Stromal cell of bone marrow (primary cell): ENCODE data around the gene NUTF2.
"Not testable (repeated sequence)": the region's sequence is repeated elsewhere in the genome, so short reads cannot be mapped to it uniquely, and the experiment has no call there.

Experiments
- DNase-seq: peaks from one replicate; pipeline ENCODE4 v3.0.0-alpha.2; 2012; ENCODE audit warnings: low read depth

NUTF2 gene

DNA sequence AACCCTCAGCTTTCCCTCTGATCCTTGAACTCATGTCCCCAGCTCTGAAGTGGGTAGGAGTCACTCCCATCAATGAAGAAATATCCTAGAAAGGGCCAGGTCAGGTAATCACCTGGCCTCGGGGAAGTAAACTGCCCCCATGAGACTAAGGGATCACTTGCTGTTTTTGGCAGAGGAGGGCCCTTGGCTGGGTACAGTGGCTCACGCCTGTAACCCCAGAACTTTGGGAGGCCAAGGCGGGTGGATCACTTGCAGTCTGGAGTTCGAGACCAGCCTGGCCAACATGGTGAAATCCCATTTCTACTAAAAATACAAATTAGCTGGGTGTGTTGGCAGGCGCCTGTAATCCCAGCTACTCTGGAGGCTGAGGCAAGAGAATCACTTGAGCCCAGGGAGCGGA lies 17.3 kb downstream of the NUTF2 start:
- not testable (repeated sequence) for DNase-seq

DNA sequence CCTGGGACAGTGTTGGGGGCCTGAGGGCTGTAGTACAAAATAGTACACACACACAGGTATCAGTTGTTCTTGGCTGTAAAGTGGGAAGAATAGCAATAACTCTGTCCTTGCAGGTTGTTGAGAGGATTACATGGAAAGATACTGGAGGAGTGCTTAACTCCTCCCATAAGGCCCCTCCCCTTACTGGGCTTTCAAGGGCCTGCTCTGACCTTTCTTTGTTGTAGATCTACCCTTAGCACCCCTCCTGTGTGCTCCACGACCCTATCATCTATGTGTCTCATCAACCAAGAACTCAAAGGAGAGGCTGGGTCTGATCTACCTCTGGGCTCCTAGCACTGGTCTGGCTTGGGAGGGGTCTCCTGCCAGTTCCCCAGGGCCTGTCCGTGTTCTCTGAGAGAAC lies 17.9 kb downstream of the NUTF2 start:
- DNase-seq = no peak

DNA sequence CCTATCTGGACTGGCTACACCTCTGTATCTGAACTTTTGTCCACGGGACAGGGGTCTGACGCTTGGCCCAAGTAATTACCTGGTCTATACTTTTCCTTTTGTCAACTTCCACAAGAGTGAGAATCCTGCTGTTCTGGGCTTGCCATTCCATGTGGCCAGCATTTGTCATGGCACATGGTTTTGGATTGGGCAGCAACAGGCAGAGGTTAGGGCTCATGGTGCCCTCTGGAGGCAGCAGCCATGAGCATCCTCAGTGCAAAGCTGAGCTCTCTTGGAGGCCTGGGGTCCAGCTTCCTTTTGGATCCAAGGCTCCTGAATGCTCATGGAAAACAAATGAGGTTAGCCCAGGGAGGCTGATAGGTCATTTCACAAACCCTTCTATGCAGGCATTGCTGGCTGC lies 18.6 kb downstream of the NUTF2 start:
- no peak for DNase-seq

DNA sequence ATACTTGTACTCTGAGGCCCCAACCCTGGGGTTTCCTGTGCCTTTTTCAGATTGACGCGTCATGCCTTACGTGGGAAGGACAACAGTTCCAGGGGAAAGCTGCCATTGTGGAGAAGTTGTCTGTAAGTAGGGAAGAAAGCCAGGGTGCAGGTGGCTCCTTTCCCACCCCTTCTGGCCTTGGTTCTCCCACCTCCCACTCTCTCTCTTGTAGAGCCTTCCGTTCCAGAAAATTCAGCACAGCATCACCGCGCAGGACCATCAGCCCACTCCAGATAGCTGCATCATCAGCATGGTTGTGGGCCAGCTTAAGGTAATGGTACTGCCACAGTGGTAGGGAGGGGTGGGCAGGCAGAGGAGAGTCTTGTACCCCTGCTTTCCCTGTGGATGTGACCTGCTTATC lies 21.6 kb downstream of the NUTF2 start:
- DNase-seq = no peak

DNA sequence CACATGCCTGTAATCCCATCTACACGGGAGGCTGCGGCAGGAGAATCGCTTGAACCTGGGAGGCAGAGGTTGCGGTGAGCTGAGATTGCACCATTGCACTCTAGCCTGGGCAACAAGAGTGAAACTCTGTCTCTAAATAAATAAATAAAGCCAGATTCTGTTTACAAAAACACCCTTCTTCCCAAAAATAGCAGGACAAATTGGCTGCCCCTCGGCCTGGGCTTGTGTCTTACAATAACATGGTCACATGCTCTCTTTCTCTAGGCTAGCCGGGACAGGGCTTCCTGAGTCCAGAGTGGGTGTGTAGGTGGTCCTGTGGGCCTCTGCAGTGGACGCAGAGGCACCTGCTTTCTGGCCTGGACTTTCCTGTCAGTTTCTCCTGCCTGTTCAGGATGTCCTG lies 22.9 kb downstream of the NUTF2 start:
- DNase-seq = no peak

DNA sequence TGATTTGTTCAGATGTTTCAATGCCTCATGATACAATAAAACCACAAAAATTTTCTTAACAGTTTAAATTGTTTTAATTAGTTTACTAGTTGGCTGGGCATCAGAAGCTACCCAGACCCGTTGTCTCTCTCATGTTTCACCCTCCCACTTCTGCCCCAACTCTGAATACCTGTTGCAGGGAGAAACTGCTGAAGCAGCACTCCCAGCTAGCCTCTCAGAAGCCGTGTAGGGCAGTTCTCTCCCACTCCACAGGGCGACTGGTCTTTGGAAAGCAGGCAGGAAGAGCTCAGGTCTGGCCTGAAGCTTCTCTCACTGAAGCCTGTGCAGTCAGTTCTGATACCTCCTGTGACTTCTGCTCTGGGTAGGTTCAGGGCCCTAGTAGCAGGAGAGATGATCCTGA lies 24.5 kb downstream of the NUTF2 start:
- DNase-seq = no peak

DNA sequence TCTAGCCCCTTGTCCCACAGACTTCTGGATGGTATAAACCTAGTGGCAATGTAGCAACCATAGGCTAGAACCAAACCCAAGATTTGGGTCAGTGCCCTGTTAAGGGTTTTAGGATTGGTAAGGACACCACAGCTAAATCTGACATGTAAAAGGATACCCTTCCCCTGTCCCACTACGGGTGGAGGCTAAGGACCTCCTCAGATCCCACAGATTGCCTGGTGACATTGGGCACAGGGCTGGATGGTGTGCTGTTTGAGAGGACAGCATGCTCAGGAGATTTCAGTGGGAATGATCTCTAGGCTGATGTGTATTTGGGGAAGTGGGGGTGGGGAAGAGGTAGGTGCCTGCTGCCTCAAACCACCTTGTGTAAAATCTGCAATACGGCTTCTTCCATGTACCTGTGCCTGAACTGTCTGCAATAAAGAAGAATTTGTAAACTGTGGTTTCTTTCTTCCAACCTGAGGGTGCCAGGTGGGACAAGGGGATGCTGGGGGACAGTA lies 25.4 kb downstream of the NUTF2 start:
- DNase-seq = no peak

DNA sequence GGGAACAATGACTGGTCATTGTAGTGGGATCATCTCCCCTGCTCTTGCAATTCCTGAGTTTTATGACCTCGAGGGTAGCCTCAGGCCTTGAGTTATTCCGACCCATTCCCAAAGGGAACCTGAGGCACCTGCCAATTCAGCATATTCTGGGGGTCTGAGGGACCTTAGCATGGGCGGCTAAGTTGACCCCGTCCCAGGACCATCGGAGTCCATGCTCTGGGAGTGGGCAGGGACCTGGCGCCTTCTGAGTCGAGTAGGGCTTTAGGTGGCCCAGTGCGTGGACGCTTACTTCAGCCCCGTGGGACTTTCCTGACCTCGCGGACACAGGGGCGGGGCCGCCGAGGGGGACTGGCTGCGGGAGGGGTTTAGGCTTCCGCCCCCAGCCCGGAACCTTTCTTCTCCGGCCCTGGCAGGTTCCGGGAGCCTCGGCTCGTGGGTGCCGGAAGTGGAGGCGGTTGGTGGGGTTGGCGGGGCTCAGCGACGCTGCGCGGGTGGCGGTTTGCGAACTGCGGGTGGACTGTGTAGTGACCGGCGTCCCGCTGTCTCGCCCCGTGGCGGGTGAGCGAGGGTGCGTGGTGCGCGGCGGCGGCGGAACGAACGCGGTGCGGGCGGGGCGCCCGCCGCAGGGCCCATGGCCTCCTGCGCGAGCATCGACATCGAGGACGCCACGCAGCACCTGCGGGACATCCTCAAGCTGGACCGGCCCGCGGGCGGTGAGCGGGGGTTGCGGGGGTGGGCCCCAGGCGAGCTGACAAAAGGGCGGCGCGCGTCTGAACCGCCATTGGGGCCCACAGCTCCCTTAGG lies 26.1 kb downstream of the NUTF2 start, which contains the start of gene EDC4:
TSS of gene EDC4 (plus strand) at position 422 of the 804 bp plus-strand sequence. CDS start at position 632, 210 bp downstream.
- DNase-seq = peak; percentile 59

DNA sequence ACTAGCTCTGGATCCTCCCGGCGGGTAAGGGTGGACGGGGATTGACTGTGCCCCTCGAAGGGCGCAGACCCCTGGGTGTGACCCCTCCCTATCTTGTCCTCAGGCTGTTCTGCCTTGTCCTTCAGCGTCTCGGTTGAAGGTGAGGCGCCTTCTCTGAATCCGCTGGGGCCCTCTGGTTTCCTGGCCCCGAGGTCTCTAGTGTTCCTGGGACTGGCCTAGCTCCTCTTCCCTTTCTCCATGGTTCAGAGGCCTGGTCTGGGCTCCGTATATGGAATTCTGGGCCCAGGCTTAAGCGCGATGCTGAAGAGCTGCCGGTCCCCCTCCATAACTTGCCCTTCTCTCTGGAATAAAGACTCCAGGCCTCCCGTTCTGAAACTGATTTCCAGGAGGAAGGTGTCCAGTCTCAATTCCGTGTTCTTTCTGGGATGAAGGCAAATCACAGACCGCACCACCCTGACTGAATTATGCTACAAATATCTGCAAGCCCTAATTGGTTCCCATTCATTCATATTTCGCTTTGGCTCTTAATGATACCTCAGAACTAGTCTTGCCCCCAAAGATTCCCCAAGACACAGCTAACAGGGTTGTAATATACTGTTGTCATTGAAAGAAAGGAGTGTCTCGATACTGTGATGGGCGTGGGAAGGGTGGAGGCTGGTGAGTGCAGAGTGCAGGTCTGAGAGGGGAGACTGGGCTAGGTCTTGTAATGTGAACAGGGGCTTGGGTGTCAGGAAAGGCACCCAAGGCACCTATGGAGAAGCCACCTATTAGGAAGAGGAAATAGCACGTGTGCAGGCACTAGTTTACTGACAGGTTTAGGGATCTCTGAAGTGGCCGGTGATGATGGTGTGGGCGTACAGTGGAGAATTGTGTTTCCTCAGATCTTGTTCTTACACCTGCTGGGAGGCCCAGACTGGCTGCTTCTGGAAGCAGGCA lies 27.0 kb downstream of the NUTF2 start:
- no peak for DNase-seq

DNA sequence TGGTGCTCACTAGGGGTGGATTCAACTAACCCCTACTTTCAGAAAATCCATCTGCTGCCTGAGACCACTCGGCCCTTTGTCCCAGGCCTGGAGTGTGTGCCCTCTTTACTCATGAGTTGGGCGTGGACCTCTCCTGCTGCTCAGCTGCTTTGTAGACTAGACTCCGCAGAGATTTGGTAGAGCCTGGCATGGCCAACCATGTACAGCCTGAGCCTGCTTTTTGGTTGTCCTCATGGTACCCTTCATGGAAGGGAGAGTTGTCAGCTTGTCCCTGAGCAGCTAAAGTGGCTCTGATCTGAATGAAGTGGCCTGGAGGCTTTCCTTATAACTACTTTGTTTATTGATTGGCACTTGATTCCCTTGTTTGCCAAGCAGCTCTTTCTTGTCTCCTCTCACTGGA lies 27.6 kb downstream of the NUTF2 start:
- no peak for DNase-seq

DNA sequence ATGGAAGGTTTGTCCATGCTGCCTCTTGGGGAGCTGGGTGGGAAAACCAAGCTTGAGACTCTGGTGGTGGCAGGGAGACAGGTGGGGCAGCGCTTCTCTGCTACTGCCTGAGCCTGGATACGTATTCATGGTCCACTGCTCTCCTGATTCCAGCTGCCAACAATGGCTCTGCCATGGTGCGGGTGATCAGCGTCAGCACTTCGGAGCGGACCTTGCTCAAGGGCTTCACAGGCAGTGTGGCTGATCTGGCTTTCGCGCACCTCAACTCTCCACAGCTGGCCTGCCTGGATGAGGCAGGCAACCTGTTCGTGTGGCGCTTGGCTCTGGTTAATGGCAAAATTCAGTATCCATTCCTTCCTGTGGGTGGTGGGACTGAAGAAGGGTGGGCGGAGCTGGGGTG lies 30.3 kb downstream of the NUTF2 start:
- no peak for DNase-seq

DNA sequence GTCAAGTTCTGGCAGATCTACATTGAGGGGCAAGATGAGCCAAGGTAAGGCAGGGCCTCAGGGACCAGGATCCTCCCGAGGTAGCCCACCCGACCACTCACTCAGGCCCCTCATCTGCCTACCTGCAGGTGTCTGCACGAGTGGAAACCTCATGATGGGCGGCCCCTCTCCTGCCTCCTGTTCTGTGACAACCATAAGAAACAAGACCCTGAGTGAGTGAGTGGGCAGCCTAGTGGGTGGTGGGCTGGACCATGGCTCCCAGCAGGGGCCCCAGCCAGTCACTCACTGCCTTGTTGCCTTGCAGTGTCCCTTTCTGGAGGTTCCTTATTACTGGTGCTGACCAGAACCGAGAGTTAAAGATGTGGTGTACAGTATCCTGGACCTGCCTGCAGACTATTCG lies 31.5 kb downstream of the NUTF2 start:
- DNase-seq = no peak

DNA sequence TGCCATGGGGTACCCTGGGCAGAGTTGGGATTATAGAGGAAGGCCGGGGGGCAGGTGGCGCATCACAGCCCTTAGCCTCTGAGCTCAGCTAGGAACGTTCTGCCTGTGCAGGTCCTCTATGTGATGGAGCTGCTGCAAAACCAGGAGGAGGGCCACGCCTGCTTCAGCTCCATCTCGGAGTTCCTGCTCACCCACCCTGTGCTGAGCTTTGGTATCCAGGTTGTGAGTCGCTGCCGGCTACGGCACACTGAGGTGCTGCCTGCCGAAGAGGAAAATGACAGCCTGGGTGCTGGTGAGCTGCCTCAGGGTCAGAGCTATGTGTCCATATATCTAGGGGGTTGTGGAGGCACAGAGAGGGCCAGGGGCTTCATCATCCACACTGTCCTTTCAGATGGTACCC lies 32.1 kb downstream of the NUTF2 start:
- no peak for DNase-seq

DNA sequence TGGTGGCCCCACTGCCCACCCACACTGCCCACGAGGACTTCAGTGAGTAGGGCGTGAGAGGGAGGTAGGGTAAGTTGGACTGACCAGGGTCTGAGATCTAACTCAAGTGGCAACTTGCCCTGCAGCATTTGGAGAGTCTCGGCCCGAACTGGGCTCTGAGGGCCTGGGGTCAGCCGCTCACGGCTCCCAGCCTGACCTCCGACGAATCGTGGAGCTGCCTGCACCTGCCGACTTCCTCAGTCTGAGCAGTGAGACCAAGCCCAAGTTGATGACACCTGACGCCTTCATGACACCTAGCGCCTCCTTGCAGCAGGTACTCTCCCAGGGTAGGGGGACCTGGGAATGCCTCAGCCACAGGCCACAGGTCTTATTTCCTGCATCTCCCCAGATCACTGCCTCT lies 32.7 kb downstream of the NUTF2 start:
- no peak for DNase-seq

DNA sequence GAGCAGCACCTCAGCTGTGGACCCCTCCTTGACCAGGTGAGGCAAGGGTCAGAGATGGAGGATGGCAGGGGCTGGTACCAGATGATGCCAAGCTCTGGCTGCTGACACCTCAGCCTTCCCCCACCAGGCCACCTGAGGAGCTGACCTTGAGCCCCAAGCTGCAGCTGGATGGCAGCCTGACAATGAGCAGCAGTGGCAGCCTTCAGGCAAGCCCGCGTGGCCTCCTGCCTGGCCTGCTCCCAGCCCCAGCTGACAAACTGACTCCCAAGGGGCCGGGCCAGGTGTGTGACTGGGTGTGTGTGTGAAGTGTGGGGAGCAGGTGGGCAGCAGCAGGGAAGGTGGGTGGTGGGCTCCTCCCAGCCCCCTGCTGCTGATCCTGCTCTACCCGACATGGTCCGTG lies 33.2 kb downstream of the NUTF2 start:
- no peak for DNase-seq

DNA sequence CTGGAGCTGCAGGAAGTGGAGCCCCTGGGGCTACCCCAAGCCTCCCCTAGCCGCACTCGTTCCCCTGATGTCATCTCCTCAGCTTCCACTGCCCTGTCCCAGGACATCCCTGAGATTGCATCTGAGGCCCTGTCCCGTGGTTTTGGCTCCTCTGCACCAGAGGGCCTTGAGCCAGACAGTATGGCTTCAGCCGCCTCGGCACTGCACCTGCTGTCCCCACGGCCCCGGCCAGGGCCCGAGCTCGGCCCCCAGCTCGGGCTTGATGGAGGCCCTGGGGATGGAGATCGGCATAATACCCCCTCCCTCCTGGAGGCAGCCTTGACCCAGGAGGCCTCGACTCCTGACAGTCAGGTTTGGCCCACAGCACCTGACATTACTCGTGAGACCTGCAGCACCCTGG lies 33.9 kb downstream of the NUTF2 start:
- DNase-seq = no peak

DNA sequence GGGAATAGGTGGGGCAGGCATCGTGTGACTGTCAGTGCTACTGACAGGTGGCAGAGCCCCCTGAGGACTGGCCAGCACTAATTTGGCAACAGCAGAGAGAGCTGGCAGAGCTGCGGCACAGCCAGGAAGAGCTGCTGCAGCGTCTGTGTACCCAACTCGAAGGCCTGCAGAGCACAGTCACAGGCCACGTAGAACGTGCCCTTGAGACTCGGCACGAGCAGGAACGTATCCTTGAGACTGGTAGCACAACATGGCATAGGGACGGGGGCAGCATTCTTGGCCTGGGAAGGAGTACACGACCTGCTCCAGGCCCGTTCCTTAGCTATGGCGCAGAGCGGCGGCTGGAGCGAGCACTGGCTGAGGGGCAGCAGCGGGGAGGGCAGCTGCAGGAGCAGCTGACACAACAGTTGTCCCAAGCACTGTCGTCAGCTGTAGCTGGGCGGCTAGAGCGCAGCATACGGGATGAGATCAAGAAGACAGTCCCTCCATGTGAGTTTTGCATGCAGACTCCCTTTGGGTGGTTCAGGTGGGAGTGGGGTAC lies 35.0 kb downstream of the NUTF2 start:
- no peak for DNase-seq

DNA sequence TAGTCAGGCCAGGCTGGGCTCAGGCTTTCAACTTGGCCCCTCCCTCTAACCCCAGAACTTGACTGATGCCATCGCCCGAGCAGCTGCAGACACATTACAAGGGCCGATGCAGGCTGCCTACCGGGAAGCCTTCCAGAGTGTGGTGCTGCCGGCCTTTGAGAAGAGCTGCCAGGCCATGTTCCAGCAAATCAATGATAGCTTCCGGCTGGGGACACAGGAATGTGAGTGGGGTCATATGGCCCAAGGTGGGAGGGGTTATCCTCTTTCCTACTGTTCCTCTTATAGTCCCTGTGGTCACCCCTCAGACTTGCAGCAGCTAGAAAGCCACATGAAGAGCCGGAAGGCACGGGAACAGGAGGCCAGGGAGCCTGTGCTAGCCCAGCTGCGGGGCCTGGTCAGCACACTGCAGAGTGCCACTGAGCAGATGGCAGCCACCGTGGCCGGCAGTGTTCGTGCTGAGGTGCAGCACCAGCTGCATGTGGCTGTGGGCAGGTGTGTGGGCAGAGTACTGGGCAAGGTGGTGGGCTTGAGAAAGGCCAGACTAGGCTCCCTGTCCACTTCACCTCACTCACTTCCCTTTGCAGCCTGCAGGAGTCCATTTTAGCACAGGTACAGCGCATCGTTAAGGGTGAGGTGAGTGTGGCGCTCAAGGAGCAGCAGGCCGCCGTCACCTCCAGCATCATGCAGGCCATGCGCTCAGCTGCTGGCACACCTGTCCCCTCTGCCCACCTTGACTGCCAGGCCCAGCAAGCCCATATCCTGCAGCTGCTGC lies 35.8 kb downstream of the NUTF2 start:
- no peak for DNase-seq

DNA sequence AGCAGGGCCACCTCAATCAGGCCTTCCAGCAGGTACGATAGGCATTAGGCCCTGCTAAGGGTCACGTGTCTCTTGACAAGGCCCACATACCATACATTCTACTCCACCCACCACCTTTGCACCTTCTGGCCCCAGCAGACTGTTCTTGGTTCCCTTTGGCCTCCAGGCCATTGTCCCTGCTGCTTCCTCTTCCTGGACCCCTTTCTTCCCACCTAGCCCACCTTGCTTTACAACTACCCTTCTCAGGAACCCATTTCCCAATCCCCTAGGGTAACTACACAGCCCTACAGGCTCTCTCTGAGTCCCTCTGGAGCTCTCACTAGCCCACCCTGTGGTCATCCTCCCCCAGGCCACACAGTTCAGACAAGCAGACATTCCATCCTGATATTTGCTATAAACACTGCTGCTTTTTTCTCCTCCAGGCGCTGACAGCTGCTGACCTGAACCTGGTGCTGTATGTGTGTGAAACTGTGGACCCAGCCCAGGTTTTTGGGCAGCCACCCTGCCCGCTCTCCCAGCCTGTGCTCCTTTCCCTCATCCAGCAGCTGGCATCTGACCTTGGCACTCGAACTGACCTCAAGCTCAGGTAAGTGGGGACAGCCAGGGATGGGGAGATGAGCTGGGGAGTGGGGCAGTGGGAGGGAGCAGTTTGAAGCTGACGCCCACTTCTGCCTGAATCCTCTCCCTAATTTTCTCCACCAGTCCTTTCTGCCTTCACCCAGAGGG lies 36.6 kb downstream of the NUTF2 start:
- DNase-seq = no peak

DNA sequence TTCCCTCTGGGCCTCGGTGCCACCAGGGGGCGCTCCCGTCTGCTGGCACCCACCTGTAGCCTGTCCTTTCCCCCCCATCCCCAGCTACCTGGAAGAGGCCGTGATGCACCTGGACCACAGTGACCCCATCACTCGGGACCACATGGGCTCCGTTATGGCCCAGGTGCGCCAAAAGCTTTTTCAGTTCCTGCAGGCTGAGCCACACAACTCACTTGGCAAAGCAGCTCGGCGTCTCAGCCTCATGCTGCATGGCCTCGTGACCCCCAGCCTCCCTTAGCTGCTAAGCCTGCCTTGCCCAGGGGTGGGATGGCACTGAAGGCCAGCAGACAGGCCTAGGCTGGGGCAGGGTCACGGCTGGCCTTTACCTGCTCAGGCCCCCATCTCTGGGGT lies 37.1 kb downstream of the NUTF2 start:
- no peak for DNase-seq

DNA sequence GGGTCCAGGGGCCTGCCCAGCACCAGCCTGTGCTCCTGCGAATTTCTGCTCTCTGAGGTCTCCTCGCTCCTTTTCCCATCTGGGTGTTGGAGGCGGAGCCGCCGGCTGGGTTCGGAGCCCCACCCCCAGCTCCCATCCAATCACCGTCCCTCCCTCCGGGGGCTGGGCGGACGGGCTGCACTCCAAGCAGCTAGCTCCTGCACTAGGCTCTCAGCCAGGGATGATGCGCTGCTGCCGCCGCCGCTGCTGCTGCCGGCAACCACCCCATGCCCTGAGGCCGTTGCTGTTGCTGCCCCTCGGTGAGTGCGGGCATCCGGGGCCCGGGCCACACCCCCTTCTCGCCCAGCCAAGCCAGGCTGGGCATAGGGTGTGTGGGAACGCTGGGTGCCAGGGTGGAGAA lies 38.0 kb downstream of the NUTF2 start, which contains the start of gene NRN1L:
TSS of gene NRN1L (plus strand) at position 202 of the 400 bp plus-strand sequence. CDS start at position 221, 19 bp downstream.
- DNase-seq = peak; percentile 64
